NCI-H2107 (cell line): ENCODE data around the gene PAXX.
"Not testable (repeated sequence)": the region's sequence is repeated elsewhere in the genome, so short reads cannot be mapped to it uniquely, and the experiment has no call there.

Source experiments
- DNase-seq: peaks from one replicate; lab custom pipeline; 2025; lab: John Stamatoyannopoulos, UW

The PAXX gene

DNA sequence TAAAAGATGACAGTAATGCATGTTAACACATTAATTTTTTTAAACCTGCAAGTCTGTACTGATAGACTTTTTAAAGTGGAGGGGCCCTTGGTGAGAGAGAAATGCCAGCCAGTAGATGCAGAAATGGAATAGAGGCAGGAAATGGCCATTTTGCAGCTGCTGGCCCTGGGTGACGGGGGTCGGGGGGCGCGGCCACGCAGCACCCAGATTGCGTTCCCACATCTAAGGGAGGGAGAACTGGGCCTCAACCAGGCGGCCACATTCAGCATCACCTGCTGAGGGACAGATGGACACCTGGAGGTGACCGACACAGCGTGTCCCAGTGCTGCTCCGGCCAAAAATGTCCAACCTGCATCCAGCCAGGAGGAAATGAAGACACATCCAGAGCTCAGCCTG lies 10.4 kb downstream of the PAXX start:
- no peak for DNase-seq

DNA sequence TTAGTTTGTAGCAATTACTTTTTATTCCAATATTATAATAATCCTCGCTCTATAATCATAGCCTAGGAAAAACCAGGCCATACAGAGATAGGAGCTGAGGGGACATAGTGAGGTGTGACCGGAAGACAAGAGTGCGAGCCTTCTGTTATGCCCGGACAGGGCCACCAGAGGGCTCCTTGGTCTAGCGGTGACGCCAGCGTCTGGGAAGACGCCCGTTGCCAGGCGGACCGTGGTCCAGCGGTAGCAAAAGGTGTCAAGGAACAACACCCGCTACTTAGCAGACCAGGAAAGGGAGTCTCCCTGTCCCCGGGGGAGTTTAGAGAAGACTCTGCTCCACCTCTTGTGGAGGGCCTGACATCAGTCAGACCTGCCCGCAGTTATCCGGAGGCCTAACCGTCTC lies 12.1 kb downstream of the PAXX start:
- DNase-seq, result not testable (repeated sequence)

DNA sequence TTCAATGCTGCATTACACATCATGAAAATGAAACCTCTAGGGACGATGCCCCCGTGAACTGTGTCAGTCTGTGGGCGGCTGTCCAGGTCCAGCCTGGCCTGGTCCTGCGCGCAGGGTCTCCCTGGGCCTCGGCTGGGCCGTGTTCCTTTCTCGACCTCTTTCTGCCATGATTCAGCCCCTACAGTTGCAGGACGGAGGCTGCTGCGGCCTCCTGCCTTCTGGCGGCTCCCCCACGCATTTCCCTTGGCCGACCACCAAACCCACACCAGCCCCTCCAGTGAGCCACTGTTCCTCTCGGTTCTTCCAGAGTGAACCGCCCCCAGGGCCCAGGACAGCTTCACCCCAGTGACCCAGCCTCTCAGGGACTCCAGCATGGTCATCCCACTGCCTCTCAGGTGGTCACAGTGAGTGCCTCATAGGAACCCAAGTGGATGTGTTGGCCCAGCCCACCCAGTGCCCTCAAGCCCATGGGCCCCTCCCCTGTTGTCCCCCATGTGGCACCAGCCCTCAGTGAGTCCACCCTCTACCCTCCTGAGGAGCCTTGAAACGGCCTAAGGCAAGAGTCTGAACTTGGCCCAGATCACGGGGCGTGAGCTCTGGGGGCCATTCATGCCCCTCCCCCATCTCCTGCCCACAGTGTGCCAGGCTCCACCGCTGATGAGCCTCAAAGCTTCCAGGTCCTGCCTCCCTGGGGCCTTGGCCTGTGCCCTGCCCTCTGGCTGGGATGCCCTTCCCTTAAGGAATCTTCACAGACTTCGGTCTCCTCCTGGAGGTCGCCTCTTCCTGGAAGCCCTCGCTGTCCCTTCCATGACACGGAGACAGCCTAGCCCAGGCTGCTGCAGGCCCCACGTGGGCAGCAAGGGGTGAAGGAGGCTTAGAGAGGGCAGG lies 14.1 kb downstream of the PAXX start:
- DNase-seq, result no peak

DNA sequence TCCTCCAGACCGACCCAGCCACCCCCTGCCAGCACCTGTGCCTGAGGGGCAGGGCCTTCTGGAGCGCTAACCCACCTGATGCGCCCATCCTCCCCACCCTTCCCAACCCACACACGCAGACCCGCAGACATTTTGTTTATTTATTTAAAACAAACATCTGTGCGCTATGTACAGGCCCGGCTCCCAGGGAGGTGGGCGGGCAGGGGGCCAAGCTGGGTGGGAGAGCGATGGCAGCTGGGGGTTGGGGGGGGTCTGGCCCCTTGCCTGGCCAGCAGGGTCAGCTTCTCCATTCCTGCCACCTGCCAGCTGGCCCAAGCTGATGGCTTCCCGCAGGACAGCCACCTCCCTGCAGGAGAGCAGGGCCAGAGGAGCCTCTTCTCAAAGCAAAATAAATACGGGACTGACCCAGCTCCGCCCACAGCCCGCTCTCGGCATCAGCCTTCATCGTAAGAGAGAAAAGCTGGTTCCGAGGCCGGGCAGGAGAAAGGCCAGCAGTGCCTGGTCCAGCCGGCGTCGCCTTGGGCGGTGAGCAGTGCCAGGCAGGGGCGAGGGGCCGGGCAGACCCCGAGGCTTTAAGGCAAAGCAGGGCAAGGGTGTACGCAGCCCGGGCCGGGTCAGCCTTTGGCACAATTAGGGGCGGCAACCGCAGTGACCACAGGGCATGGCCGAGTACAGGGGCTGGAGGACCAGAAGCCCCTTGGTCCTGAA lies 15.0 kb downstream of the PAXX start:
- no peak for DNase-seq

DNA sequence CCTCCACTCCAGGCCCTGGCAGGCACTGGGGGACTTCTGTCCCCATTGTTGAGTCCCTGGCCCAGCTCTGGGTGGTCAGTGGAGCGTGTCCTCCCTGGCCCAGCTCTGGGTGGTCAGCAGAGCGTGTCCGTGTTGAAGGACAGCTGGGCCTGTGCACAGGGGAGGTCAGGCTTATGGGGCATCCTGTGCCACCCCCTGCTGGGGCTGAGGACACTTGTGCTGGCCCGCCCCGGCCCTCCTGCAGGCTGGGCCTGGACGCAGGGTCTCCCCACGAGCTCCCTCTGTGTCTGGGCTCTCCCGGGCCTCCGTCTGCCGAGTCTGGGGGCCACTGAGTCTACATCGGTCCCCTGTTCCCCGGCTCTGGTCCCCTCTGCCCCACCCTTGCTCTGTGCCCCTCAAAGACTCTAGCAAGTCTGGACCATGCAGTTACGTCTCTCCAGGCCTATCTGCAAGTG lies 15.6 kb downstream of the PAXX start:
- DNase-seq, result no peak

DNA sequence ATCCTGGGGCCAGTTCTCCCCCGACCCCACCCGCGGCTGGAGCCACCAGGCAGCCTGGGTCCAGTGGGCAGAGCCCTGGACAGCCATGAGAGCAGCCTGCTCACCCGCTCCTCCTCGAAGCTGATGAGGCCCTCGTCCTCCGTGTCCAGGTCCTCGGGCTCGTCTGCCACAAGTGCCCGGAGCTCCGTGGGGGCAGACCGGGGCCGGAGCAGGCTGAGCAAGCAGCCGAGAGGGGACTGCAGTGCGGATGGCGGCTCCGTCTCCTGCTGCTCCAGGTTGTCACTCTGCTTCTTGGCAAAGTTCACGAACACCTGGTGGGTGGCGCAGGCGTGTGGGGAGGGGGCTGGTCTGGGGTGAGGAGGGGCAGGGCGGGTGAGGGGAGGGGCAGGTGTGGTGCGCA lies 16.1 kb downstream of the PAXX start:
- DNase-seq, result no peak

DNA sequence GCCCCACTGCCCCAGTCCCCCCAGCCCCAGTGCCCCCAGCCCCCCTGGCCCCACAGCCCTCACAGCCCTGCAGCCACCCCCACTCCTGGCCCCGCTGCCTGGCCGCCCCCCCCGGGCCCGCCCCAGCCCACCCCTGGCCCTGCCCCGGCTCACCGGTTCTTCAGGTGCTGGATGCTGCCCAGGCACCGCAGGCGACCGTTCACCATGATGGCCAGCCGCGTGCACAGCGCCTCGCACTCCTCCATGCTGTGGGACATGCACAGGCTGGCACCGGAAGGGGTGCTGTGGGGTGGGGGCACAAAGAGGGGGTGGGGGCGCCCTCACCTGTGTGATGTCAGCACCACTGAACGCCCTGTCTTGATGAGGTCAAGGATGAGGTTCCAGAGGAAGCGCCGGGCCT lies 17.0 kb downstream of the PAXX start:
- DNase-seq, result no peak

DNA sequence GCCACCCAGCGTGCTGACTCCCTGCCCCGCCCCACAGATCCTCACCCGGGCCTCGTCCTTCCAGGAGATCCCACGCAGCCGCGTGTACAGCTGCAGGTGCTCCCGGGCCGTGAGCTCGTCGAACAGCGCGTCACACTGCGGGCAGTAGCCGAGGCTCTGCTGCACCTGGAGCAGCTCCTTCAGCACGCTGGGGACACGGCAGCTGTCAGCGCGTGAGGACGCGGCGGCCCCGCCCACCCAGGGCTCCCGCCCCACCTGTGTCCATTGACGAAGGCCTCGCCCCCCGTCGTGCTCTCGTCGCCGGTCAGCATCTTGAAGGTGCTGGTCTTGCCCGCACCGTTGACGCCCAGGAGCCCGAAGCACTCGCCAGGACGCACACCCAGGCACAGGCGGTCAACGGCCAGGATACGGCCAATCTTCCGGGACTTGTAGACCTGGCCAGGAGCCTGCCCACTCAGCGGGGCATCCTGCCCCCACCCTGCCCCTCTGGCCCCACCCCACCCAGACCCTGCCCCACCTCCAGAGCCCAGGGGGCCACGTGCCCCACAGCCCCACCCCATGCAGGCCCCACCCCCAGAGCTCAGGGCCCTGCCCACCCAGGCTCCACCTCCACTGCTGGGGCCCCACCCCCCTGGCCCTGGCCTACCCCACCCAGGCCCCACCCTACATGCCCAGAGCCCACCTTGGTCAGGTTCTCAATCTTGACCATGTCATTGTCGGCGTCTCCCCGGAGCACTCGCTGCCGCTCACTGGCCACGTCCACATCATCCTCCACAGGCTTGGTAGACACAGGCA lies 17.9 kb downstream of the PAXX start:
- DNase-seq, result no peak

DNA sequence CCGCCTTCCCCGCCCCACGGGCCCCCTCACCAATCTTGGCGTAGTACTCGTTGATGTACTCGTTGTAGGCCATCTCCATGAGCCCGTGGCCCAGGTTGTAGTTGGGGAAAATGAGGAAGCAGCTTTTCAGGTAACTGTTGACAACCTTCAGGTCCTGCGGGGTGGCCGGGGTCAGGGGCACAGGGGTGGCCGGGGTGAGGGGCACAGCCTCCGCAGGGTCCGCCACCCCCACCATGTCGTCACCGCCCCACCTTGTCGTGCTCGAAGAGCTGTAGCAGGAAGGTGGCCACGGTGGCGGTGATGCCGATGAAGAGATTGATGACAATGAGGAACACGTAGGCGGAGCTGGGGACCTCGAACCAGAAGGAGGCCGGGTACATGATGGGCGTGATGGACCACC lies 18.9 kb downstream of the PAXX start:
- no peak for DNase-seq

DNA sequence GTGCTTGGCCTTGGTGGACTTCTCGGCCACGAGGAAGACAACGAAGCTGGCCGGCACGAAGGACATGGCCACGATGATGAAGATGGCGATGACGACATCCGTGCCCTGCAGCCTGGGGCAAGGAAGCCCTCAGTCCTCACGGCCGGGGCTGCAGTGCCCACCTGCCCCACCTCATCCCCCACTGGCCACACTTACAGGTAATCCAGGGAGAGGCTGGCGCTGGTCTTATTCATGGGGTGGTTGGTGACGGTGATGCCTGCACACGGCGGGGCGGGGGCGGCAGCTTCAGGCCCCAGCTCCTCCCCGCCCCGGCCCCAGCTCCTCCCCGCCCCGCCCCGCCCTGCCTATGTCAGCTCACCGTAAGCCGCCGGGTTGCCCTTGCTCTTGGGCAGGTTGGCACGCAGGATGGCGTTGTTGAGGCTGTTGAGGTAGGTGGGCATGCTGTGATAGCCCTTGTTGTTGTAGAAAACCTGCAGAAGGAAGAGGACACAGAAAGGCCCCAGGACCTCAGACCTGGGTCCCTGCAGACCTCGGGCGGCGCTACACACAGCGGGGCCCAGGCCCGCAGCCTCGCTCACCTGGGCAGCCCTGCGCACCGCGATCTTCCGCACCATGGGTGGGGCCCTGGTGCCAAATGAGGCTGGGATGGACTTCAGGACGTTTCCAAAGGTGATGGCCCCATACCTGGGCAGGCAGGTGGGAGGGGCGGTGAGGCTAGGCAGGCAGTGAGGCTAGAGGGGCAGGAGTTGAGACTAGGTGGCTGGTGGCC lies 19.9 kb downstream of the PAXX start:
- no peak for DNase-seq

DNA sequence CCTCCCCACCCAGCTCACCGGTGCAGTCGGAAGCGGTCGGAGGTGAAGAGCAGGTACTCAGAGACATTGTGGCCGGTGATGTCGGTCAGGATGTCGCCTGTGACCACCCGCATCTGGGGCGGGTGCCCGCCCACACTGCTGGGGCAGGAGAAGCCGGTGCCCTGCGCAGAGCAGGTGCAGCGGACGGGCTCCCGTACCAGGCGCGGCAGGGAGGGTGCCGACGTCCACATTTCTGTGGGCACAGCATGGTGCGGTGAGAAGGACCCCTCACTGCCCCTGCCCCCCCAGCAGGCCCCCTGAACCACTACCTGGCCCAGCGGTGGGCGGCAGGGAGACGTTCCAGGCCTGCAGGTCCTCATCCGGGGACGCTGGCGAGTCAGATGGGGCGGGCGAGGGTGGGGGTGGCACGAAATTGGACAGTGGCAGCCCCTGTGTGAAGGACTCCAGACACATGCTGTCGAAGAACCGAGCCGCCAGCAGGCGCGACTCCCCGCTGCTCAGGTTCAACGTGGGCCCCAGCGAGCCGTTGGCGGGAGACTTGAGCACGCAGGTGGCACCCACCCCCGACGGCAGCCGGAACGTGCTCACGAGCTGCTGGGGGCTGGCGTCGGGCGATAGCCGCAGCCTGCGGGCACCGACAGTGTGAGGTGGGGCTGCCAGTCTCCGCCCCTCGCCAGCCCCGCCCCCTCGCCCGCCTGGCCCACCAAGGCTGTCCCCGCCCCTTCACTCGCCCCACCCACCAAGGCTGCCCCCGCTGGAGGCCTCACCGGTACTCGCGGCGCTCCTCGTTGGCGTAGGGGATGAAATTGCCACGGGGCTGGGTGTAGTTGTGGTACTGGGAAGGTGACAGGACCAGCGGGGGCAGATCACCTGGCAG lies 20.7 kb downstream of the PAXX start:
- no peak for DNase-seq

DNA sequence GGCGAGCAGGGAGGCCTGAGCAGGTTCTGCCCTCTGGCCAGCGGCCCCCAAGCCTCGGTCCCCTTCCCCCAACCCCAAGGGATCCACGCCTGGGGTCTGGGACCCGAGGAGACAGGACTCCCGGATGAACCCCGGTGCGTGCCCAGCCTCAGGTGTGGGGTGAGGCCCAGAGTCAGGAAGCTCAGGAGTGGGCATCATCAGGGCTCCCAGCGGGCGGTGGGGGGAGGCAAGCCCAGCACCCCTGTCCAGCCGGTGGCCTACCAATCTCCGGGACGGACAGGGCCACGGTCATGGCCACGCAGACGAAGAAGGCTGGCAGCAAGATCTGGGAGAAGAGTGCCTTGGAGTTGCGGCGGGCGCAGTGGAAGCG lies 21.3 kb downstream of the PAXX start:
- DNase-seq, result no peak

DNA sequence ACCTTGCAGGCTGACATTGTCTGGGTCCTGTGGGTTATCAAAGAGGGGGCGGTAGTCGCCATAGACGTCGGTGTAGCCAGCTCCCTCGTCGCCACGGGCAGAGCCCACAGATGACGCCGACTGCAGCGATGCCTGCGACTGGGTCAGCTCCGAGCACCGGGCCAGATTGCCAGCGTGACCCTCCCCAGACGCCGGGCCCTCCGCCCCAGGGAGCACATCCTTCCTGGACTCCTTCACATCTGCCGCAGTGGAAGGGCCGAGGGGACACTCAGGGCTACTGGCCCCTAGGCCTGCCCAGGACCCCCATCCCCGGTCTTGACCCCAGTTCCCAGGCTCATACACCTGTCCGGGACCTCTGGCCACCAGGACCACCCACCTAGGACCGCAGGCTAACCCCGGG lies 21.9 kb downstream of the PAXX start:
- DNase-seq, result no peak

DNA sequence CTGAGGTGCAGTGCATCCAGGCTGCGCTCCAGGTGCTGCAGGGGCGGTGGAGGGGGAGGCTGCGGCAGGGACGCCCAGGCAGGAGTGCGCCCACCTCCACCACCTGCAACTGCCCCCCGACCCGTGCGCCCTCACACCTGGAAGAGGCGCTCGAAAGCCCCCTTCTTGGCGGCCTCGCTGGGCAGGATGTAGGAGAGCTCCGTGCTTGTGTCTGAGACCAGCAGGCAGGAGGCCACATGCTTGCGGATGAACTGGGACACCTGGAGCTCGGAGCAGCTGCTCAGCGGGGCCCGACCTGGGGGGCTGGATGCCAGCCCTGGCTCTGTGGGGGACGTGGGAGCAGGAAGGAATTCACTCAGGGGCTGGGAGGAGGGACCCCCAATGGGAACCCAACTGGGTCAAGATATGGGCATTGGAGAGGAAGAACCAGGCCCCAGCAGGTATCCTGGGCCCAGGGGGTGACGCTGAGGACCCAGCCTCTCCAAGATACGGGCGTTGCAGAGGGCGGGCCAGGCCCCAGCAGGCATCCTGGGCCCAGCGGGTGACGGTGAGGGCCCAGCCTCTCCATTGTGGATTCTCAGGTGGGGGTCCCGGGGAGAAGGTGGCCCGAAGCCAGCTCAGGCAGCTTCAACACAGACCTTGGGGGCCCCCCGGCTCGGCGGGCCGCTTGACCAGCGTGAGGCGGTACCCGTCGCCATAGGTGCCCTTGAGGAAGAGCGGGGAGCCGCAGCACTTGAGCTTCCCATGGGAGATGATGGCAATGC lies 22.7 kb downstream of the PAXX start:
- no peak for DNase-seq

DNA sequence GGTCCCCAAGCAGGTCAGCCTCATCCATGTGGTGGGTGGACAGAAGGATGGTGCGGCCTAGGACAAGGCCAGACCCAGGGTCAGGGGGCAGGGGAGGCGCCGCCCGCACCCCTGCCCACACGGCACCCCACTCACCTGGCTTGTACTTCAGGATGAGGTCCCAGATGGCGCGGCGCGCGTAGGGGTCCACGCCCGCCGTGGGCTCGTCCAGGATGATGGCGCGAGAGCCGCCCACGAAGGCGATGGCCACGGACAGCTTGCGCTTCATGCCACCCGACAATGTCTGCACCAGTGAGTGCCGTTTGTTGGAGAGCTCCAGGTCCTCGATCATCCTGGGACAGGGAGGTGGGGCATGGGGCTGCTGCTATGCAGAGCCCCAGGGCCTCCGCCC lies 23.3 kb downstream of the PAXX start:
- no peak for DNase-seq

DNA sequence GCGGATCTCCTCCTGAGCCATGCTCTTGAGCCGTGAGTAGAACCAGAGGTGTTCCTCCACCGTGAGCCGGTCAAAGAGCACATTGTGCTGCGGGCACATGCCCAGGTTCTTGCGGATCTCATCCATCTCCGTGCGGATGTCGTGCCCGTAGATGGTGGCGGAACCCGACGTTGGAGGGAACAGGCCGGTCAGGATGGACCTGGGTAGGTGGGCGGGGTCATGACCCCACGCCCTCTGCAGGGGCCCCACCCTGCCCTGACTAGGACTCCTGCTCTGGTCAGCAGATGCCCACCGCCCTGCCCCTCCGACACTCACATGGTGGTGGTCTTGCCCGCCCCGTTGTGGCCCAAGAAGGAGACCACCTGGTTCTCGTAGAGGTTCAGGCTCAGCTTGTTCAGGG lies 23.8 kb downstream of the PAXX start:
- DNase-seq, result no peak

DNA sequence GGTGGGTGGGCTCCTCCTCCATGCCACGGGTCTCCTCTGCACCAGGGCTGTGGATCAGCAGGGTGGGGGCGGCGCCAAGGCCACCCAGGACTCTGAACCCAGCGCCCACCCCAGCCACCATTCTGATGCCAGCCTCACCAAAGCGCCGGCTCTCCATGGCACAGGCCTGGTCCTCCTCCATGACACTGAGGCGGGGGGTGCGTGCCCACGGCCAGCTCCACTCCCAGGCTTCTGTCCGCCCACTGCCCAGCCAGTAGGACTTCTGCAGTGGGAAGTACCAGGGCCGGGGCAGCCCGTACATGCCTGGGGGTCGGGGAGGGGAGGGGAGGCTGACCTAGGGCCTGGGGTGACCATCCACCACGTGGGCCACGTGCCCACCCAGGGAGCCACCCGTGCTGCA lies 24.2 kb downstream of the PAXX start:
- DNase-seq, result no peak

DNA sequence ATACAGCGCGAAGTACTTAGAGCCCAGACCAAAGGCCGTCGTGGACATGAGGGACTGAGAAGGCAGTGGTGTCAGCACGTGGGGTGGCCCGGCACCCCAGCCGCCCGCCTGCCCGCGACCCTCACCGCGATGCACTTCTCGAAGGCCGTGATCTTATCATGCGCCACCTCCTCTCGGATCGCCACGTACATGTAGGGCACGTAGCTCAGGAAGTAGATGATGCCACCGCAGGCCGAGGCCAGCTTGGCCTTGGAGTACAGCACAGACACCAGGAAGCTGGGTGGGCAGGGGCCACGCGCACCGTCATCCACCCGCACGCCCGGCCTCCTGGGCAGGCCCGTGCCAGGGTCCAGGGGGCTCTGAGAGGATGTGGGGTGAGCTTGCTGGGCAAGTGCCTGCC lies 24.8 kb downstream of the PAXX start:
- no peak for DNase-seq

DNA sequence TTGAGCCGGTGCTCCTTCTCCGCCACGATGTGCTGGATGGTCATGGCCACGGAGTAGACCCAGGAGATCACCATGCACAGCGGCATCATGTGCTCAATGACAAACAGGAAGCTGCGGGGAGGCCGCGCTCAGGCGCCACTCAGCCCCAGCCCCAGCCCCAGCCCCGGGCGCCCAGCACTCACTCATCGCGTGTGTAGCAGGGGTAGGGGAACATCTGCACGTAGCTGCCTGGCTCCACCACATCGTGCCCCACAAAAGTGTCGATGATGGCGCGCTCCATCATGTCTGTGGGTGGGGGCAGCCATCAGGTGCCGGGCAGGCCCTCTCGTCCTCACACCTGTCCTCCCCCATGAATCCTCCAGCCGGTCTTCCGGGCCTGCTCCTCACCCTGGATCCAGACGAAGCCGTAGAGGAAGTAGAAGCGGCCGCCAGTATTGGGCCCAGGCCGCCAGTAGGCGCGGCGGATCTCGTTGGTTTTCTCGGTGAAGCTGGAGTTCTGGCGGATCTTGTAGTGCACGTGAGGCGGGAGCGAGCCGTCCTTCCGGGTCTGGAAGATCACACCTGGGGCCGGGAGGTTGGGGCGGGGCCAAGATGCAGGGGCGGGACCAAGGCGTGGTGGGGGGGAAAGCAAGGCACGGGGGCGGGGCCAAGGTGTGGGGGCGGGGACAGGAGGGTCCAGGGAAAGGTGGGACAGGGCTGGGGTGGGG lies 25.7 kb downstream of the PAXX start:
- DNase-seq, result no peak
